ENCODE results near the gene PTPRC. TPM values are rescaled to one million over a fixed set of nuclear protein-coding genes. Genes with fewer than 3 reads are reported as not detected.

Gene PTPRC
- total RNA-seq, 1 experiment from 2014 or later, result 1.4 TPM

DNA sequence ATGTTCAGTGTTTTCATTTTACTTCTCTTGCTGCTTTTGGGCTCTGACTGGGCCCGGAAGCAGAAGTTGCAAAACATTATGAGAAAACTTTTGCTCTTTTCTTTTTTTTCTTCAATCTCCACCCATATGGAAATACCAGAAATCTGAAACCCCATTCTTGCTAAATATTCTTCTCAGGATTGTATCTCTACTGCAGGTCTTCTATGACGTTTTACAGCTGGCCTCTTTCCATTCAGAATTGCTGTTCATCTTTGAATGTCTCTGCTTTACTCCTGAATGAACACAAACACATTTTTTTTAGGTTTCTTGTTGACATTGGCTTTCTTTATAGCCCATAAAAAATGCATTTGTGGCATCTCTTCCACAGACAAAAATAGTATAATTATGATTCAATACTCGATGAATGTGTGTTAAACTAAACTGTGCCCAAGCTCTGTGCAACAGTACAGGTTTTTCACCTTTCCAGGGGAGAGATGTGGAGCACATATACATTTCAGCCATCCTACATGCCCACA is 18.8 kb downstream of the PTPRC start:
- intact Hi-C loops (cut with micrococcal nuclease; ENCODE audit: unreplicated experiment), result no loop called here
- Histone ChIP-seq H3K9me3 (ENCODE audit: control insufficient read depth, insufficient read depth, low read depth, low read length) (no peaks in the 10 kb centered on the region), H3K4me3 (ENCODE audit: low read depth in 2 of 2, low read length in 2 of 2) (no peak overlapping the region), H3K4me1 (ENCODE audit: control insufficient read depth, insufficient read depth, low read length) (peaks cover 7% of the 10 kb centered on the region; the same call in 1 of the 2 replicates), H3K27me3 (ENCODE audit: control insufficient read depth, insufficient read depth, low read length) (no peaks in the 10 kb centered on the region), H3K27ac (ENCODE audit: low read length) (peak overlapping the region; percentile 61), H3K36me3 (ENCODE audit: control insufficient read depth, insufficient read depth, low read length) (no peaks in the 10 kb centered on the region; the same call in 1 of the 2 replicates)
- ChIA-PET CTCF (no interaction called here), POLR2A (no interaction called here)
- TF ChIP-seq CTCF (IDR thresholded peaks at IDR 0.05), result no peak
- TF ChIP-seq TCF7L2 (IDR thresholded peaks at IDR 0.05; ENCODE audit: low read depth, low read length), result 0 out of 2 replicates have a peak, but pooled peaks have one; percentile 18
- ATAC-seq (peak; percentile 85), DNase-seq (ENCODE audit: low read depth, low spot score) (no peak)
- BruUV-seq (replicated peaks), result no TSS peak
- in situ Hi-C loops (cut with HindIII; ENCODE audit: low pct_unique_long_range_greater_than_20kb, low sequenced_read_pairs), result no loop called here

DNA sequence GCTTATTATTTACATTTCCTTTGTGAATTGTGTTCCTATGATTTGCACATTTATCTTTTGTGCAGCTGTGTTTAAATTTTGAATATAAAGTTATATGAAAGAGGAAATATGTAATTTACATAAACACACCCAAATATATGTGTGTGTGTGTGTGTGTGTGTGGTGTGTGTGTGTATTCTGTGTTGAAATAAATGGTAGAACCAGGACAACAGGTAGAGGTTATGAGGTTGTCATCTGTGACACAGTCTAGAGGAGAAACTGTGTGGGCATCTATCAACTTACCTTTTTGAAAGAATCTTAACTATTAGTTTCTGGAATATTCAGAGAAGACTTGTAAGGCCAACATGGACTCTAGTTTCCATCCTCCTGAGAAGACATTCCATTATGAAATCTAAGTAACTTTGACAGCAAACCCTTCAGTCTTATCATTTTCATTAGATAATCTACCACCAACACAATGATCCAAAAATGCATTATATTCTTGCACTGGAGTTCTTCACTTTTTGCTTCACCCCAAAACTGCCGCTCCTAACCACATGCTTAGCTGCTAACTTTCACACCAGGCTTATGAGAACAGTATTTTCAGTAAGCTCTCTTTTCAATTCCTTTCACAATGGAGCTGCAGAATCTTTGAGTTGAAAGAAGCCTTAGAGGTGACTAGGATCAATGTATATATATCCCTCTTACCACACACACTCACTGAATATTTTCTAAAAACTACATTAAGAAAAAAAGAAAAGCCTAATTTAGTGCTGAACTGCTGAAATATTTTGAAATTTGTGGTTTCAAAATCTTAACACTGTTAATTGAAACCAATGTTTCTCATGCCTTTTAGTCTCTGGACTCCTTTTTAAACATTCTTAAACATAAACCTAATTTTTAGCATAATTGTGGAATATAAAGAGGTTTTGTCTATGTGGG is 21.8 kb downstream of the PTPRC start:
- in situ Hi-C loops (cut with HindIII; ENCODE audit: low pct_unique_long_range_greater_than_20kb, low sequenced_read_pairs), result no loop called here
- BruUV-seq (replicated peaks), result no TSS peak
- CTCF ChIA-PET, result no interaction called here
- Histone ChIP-seq H3K27ac (ENCODE audit: low read length) (no peak overlapping the region), H3K9me3 (ENCODE audit: control insufficient read depth, insufficient read depth, low read depth, low read length) (no peaks in the 10 kb centered on the region), H3K4me1 (ENCODE audit: control insufficient read depth, insufficient read depth, low read length) (peaks cover 7% of the 10 kb centered on the region; the same call in 1 of the 2 replicates), H3K27me3 (ENCODE audit: control insufficient read depth, insufficient read depth, low read length) (no peaks in the 10 kb centered on the region), H3K36me3 (ENCODE audit: control insufficient read depth, insufficient read depth, low read length) (no peaks in the 10 kb centered on the region), H3K4me3 (ENCODE audit: low read depth in 2 of 2, low read length in 2 of 2) (no peak overlapping the region)
- DNase-seq (ENCODE audit: low read depth, low spot score) (no peak), ATAC-seq (no peak)
- POLR2A ChIA-PET, result interaction anchor here (0.5 kb wide), 1 partner anchor 136 kb away, joined by 5 read pairs; no protein-coding TSS in a partner anchor
- TF ChIP-seq SIN3A (IDR thresholded peaks at IDR 0.05; ENCODE audit: borderline replicate concordance, insufficient read depth, low read depth, low read length), result no peak
- TF ChIP-seq, protein P1, sequence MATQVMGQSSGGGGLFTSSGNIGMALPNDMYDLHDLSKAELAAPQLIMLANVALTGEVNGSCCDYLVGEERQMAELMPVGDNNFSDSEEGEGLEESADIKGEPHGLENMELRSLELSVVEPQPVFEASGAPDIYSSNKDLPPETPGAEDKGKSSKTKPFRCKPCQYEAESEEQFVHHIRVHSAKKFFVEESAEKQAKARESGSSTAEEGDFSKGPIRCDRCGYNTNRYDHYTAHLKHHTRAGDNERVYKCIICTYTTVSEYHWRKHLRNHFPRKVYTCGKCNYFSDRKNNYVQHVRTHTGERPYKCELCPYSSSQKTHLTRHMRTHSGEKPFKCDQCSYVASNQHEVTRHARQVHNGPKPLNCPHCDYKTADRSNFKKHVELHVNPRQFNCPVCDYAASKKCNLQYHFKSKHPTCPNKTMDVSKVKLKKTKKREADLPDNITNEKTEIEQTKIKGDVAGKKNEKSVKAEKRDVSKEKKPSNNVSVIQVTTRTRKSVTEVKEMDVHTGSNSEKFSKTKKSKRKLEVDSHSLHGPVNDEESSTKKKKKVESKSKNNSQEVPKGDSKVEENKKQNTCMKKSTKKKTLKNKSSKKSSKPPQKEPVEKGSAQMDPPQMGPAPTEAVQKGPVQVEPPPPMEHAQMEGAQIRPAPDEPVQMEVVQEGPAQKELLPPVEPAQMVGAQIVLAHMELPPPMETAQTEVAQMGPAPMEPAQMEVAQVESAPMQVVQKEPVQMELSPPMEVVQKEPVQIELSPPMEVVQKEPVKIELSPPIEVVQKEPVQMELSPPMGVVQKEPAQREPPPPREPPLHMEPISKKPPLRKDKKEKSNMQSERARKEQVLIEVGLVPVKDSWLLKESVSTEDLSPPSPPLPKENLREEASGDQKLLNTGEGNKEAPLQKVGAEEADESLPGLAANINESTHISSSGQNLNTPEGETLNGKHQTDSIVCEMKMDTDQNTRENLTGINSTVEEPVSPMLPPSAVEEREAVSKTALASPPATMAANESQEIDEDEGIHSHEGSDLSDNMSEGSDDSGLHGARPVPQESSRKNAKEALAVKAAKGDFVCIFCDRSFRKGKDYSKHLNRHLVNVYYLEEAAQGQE (IDR thresholded peaks at IDR 0.05; ENCODE audit: insufficient read depth in 1 of 2, low read depth in 2 of 2, low read length in 1 of 2), result no peak
- no peak for TF ChIP-seq POLR2AphosphoS5 (IDR thresholded peaks at IDR 0.05; ENCODE audit: low read depth, low read length)
- no peak for TF ChIP-seq CTCF (IDR thresholded peaks at IDR 0.05)
- no peak for TF ChIP-seq TCF7L2 (IDR thresholded peaks at IDR 0.05; ENCODE audit: low read depth, low read length)
- intact Hi-C loops (cut with micrococcal nuclease; ENCODE audit: unreplicated experiment), result no loop called here
